MM.1S (cell line): ENCODE data around the gene TSGA10IP.

Experiments used
- EZH2phosphoT487 ChIP-seq: fragments of 300-600 bp; sonication (generic); IDR thresholded peaks from 2 replicates; pipeline ENCODE4 v1.6.1; 2018; ENCODE audit warnings: antibody characterized with exemption, low read length
- TF ChIP-seq, protein P1 (sequence below): fragments of 300-600 bp; sonication (generic); IDR thresholded peaks from 2 replicates; pipeline ENCODE4 v1.5.1; 2016; ENCODE audit warnings: antibody characterized with exemption, low read length, mixed read lengths

DNA sequence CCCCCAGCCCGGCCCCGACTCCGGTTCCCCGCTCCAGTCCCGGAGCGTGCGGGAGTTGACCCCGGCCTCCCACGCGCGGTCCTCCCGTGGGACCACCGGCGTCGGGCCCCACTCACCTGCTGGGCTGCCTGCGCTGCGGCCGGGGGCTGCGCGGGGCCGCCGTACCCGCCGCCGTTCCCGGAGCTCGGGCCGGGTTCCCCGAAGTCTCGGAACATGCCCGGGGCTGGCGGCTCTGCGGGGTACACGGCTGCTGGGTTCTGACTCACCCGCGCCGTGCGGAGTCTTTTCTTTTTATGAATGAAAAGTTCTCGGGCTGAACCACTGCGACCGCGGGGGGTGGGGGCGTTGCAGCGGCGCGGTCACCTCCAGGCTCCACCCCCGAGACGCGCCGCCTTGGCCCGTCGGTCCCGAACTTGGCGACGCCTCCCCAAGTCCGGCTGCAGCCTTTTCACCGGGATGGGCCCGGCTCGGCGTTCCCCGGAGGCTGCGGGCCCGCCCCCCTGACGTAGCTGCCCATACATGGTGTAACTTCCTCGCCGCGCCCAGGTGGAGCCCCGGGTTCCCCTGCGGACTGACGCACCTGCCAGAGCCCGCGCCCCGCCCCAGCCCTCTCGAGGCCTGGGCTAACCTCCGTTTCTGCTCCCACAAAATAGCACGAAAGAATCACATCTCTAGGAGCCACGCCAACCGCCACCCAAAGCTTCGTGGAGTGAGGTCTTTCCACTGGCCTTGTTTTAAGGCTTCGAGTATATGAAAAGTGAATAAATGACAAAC, 45.0 kb upstream of the TSGA10IP start, which contains the start of gene FOSL1:
- TF ChIP-seq, protein P1, sequence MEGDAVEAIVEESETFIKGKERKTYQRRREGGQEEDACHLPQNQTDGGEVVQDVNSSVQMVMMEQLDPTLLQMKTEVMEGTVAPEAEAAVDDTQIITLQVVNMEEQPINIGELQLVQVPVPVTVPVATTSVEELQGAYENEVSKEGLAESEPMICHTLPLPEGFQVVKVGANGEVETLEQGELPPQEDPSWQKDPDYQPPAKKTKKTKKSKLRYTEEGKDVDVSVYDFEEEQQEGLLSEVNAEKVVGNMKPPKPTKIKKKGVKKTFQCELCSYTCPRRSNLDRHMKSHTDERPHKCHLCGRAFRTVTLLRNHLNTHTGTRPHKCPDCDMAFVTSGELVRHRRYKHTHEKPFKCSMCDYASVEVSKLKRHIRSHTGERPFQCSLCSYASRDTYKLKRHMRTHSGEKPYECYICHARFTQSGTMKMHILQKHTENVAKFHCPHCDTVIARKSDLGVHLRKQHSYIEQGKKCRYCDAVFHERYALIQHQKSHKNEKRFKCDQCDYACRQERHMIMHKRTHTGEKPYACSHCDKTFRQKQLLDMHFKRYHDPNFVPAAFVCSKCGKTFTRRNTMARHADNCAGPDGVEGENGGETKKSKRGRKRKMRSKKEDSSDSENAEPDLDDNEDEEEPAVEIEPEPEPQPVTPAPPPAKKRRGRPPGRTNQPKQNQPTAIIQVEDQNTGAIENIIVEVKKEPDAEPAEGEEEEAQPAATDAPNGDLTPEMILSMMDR: no peak
- no peak for TF ChIP-seq EZH2phosphoT487
